SH-SY5Y (cell line): Measurements from ENCODE around the gene OGFOD3.

ENCODE experiments used
- GATA2 ChIP-seq: IDR thresholded peaks from 2 replicates; pipeline ENCODE4 v1.6.1; 2011; ENCODE audit warnings: mild to moderate bottlenecking, low read depth, low read length
- GATA3 ChIP-seq: IDR thresholded peaks from 2 replicates; pipeline ENCODE4 v1.6.1; 2011; ENCODE audit warnings: low read depth, mild to moderate bottlenecking, low read length, moderate library complexity

DNA sequence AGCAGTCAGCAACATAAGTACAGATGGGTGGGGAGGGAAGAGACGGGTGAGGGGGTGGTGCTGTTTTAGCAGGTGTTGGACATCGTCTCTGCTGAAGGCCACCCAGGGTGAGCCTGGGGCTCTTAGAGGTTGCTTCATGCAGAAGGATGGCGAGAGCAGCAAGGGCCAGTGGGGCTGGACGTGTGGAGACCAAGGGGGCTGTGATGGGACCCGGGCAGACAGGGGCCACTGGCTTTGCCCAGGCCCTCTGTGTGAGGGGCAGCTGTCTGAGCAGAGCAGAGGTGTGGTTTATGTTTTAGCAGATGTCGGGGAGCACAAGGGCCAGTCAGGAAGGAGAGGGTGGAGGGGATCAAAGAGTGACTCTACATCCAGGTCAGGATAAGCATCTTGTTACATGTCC is 45.0 kb upstream of the OGFOD3 start:
- TF ChIP-seq GATA2: no peak
- TF ChIP-seq GATA3: no peak
